Activated CD4-positive, alpha-beta T cell treated with anti-CD3 and anti-CD28 coated beads, Interleukin-2, amount 50 U/mL, for 1 hour (primary cell): ENCODE data around the gene ZFP64.
"Not testable (repeated sequence)": the region's sequence is repeated elsewhere in the genome, so short reads cannot be mapped to it uniquely, and the experiment has no call there.

Experiments
- DNase-seq: peaks from one replicate; pipeline ENCODE4 v3.0.0-alpha.2; 2020

The ZFP64 gene

GRCh38 chr20:52191132-52191915, at the start of gene ZFP64:
Gene ZFP64 (minus strand): TSS chr20:52191779. CDS start chr20:52191636, 143 bp downstream.
- peak; percentile 63 for DNase-seq

GRCh38 chr20:52240802-52241201, 49.2 kb upstream of the ZFP64 start:
- no peak for DNase-seq

- no peak for DNase-seq
Measured at GRCh38 chr20:52239102-52239501, 47.5 kb upstream of the ZFP64 start.

- no peak for DNase-seq
Measured at GRCh38 chr20:52236292-52236691, 44.7 kb upstream of the ZFP64 start.

- no peak for DNase-seq
Measured at GRCh38 chr20:52235129-52235528, 43.5 kb upstream of the ZFP64 start.

- DNase-seq = no peak
Measured at GRCh38 chr20:52234302-52235045, 42.9 kb upstream of the ZFP64 start.

GRCh38 chr20:52231230-52231746, 39.7 kb upstream of the ZFP64 start:
- DNase-seq = no peak

GRCh38 chr20:52230409-52230808, 38.8 kb upstream of the ZFP64 start:
- no peak for DNase-seq

- not testable (repeated sequence) for DNase-seq
Measured at GRCh38 chr20:52229346-52229745, 37.8 kb upstream of the ZFP64 start.

GRCh38 chr20:52226370-52226769, 34.8 kb upstream of the ZFP64 start:
- DNase-seq = no peak

GRCh38 chr20:52224920-52225319, 33.3 kb upstream of the ZFP64 start:
- no peak for DNase-seq

GRCh38 chr20:52221362-52221761, 29.8 kb upstream of the ZFP64 start:
- not testable (repeated sequence) for DNase-seq

- not testable (repeated sequence) for DNase-seq
Measured at GRCh38 chr20:52220891-52221290, 29.3 kb upstream of the ZFP64 start.

- DNase-seq = no peak
Measured at GRCh38 chr20:52219441-52219840, 27.9 kb upstream of the ZFP64 start.

GRCh38 chr20:52217689-52218395, 26.3 kb upstream of the ZFP64 start:
- no peak for DNase-seq

- no peak for DNase-seq
Measured at GRCh38 chr20:52213995-52214394, 22.4 kb upstream of the ZFP64 start.

- DNase-seq = no peak
Measured at GRCh38 chr20:52212943-52213342, 21.4 kb upstream of the ZFP64 start.

- no peak for DNase-seq
Measured at GRCh38 chr20:52210037-52210990, 18.7 kb upstream of the ZFP64 start.

GRCh38 chr20:52209154-52209571, 17.6 kb upstream of the ZFP64 start:
- no peak for DNase-seq

GRCh38 chr20:52207020-52207810, 15.6 kb upstream of the ZFP64 start:
- no peak for DNase-seq

GRCh38 chr20:52204136-52204535, 12.6 kb upstream of the ZFP64 start:
- DNase-seq = no peak
